NOMO-1 (cell line): ENCODE data around the gene PERM1.
"Not testable (repeated sequence)": the region's sequence is repeated elsewhere in the genome, so short reads cannot be mapped to it uniquely, and the experiment has no call there.

ENCODE experiments used
- DNase-seq, 2 experiments: peaks; one replicate each; lab custom pipeline; 2025; ENCODE audit not compliant: unreplicated experiment in 2 of 2; lab: John Stamatoyannopoulos, UW

Gene PERM1, protein sequence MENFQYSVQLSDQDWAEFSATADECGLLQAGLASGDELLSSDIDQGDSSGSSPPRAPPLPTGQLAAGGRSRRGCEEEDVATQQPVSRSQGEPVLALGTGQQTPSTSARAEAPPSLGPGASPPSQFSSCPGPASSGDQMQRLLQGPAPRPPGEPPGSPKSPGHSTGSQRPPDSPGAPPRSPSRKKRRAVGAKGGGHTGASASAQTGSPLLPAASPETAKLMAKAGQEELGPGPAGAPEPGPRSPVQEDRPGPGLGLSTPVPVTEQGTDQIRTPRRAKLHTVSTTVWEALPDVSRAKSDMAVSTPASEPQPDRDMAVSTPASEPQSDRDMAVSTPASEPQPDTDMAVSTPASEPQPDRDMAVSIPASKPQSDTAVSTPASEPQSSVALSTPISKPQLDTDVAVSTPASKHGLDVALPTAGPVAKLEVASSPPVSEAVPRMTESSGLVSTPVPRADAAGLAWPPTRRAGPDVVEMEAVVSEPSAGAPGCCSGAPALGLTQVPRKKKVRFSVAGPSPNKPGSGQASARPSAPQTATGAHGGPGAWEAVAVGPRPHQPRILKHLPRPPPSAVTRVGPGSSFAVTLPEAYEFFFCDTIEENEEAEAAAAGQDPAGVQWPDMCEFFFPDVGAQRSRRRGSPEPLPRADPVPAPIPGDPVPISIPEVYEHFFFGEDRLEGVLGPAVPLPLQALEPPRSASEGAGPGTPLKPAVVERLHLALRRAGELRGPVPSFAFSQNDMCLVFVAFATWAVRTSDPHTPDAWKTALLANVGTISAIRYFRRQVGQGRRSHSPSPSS

DNA sequence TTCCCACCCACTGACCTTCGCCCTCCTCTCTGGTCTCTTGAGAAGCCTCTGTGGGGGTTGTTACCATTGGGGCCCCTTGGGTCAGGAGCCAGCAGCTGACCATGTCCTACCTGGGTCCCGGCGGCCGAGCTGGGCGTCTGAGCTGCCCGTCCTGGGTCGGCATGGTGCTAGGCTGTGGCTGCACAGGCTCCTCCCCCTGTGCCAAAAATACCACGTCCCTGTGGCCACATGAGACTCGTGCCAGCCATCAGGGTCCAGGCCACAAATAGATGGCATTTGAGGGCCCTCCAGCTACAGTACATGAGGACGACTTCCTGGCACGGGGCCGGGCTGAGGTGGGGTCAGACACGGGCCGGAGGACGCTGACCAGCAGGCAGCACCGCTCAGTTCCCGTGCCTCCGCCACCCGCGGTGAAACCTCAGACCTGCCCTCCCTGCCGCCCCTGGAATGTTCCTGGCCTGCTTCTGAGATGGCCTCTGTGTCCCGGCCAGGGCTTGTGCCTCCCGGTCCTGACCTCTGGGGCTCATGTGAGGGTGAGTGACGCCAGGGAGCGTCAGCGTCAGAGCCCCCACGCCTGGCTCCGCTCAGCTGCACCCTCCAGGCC lies at the start of gene PERM1:
Gene PERM1 (minus strand): TSS at position 139 of the 604 bp plus-strand sequence. CDS start 1,064 bp downstream, outside the sequence.
- DNase-seq: no peak

DNA sequence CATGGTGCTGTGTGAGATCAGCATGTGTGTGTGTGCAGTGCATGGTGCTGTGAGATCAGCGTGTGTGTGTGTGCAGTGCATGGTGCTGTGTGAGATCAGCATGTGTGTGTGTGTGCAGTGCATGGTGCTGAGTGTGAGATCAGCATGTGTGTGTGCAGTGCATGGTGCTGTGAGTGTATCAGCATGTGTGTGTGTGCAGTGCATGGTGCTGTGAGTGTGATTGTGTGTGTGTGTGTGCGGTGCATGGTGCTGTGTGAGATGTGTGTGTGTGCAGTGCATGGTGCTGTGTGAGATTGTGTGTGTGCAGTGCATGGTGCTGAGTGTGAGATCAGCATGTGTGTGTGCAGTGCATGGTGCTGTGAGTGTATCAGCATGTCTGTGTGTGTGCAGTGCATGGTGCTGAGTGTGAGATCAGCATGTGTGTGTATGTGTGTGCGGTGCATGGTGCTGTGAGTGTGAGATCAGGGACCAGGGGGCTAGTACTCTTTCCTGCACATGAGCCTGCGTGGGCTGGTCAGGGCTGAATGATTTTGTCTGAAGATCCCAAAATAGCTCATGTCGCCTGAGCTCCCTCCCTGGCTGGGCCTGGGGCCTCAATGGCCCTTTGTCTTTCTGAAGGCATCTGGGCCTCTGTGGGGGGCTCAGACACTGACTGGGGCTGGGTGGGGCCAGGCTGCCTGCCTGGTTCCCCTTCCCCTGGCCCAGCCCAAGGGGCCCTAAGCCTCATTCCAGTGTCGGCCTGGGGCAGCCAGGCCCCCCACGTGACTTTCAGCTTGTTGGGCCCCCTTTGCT lies 49.2 kb upstream of the PERM1 start:
- not testable (repeated sequence) for DNase-seq

DNA sequence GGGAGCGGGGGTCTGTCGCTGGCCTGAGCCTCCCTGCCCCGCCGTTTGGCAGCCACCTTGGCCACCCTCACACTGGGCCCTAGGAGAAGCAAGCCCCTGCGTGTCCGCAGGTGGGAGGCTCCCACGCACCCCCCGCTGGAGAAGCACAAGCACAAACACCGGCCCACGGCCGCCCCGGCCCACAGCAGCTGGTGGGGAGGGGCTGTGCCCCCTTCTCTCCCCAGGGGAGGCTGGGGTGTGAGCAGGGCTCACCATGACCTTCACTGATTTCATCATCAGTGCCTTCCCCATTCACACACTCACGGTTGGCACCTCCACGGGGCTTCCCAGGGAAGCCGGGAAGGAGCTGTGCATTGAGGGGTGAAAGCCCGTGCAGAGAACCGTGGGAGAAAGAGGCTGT lies 45.9 kb upstream of the PERM1 start:
- no peak for DNase-seq

DNA sequence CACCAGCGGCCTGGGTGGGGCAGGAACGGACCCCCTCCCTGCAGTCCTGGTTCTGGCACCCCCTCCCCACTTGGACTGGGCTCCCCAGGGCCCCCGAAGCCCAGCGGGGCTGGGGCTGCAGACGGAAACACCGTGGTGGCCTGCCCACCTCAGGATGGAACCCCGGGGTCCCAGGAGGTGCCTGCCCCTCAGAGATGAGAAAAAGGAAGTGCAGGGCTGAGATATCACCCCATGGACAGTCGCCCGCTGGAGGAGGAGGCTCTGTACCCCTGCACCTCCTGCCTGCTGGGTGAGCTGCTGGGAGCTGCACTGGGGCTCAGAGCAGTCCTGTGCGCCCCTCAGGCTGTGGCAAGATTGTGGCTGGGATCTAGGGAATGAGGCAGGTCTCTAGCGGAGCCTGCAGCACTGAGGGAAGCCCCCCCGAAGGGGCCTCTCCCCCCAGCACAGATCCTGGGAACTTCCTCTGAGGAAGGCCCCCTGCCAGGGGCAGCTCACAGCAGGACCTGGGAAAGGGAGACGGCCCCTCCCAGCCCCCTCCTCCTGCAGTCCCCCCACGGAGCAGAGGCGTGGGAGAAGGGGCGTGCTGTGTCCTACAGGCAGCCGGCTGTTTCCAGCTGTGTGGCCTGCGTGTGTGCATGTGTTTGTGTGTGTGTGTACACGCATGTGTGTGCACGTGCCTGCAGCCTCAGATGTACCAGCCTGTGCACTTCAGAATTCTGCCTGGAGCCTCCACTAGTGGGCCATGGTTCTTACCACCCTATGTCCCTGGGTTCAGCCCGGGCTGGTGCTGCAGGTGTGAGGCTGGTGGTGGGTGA lies 44.9 kb upstream of the PERM1 start:
- DNase-seq: no peak

DNA sequence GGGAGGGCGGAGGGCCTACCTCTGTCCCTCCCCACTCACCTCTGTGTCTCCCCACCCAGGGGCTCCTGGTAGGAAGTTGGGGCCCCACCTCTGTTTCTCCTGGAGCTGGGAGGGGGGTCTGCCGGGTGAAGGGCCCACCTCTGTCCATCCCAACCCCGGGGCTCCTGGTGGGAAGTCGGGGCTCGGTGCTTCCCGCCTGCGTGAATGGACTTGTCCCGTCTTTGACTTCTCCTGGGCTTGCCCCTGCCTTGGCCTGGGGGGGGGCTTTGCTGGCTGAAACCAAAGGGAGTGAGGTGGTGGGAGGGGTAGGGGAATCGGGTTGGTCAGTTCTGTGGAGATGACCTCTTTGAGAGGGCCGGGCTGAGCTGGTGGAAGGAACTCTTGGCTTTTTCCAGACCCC lies 43.8 kb upstream of the PERM1 start:
- DNase-seq: no peak

DNA sequence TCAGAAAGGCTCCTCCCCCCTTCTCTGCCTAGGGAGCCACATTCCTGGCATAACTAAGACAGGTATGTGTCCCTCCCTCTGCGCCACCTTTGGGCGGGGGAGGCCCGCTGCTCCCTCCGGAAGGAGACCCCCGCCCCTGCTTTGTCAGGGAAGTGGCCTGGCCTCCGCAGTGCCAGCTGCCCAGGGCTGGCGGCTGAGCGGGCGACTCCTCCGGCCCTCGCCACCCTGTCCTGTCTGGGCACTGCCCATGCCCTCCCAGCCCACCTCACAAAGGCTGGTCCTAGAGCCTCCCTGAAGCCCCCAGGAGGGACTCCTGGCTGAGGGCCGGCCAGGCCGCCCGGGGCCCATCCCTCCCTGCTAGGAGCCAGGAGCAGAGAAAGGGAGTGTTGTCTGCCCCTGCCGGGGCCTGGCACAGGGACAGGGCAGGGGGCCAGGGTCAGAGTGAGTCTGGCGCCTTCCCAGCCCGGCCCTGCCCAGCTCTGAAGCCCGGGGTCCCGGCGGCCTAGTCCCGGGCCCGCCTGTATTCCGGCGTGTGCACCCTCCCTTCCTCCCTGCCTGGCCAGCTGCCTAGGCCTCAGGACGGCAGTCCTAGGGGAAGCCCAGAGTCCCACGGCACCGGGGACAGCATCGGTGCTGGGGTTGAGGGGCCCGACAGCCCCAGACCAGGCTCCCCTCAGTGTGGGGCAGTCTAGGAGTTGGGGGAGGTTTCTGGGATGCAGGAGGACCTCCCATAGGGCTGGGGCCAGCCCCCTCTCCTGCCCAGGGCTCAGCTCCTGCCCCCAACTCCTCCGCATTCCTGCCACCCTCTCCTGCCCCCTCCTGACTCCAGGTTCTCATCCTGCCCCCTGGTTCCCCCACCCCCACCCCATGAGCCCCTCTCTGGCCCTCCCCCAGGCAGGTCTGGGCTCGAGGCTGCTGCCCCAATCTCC lies 43.1 kb upstream of the PERM1 start:
- DNase-seq: no peak

DNA sequence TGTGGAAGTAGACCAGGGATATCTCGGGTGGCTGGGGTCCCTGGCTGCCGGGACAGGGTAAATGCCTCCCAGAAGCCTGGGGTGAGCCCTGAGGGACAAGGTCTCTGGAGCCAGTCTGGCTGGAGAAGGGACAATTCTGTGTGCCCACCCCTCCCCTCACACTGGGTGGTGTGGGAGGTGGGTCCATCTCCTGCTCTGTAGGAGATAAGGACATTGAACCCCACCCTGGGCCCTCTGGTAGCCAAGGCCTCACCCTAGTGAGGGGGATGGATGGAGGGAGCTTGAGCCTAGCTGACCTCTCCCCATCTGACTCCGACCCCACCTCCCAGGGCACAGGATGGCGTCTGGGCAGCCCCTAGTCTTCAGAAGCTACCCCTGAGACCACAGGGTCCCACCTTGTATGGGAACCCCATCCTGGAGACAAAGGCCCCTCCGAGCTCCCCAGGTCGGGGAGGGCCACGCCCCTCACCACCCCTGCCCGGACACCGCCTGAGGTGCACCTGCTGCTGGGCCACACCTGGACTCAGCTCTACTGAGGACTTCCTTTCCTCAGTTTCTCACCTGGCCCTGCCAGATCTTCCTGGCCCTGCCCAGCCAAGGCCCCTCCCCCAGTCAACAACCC lies 42.4 kb upstream of the PERM1 start:
- DNase-seq: no peak

DNA sequence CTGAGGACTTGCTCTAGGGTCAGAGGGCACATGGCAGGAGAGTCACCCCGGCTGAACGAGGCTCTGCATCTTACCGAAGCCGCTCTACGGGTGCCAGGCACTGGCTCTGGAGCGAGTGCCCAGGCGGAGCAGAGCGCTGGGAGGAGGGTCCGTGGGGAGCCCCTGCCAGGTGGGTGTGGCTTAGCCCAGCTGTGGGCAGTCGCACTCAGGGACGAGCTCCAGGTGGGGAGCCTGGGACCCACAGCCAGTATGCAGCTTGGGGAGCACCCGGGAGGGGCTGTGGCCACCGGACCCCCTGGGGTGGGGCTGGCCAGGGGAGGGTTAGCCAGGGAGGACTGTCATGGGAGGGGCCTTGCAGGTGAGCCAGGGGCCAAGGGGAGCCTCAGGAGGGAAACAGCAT lies 41.8 kb upstream of the PERM1 start:
- DNase-seq: no peak

DNA sequence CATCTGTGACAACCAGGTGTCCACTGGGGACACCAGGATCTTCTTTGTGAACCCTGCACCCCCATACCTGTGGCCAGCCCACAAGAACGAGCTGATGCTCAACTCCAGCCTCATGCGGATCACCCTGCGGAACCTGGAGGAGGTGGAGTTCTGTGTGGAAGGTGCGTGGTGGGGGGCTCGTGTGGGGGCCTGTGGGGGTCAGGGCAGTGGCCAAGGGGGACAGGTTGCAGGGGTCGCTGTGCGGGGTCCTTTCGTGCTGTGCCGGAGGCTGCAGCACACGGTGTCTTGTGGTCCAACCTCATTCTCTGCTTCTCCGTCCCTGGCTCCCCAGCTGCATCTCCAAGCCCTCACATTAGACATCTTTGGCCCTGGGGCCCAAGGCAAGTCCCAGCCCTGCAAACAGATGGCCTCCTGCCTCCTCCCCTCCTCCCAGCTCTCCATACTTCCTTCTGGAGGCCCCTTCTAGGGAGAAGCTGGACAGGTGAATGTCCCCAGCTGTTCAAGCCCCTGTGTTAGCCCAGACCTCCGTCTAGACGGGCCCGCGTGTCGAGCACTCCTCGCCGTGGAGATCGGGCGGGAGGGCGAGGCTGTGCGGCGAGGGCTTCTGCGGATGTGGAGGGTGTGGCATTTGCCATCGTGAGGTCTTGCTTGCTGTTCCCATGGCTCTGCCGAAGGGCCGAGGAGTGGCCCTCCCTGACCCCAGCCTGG lies 40.6 kb upstream of the PERM1 start:
- no peak for DNase-seq

DNA sequence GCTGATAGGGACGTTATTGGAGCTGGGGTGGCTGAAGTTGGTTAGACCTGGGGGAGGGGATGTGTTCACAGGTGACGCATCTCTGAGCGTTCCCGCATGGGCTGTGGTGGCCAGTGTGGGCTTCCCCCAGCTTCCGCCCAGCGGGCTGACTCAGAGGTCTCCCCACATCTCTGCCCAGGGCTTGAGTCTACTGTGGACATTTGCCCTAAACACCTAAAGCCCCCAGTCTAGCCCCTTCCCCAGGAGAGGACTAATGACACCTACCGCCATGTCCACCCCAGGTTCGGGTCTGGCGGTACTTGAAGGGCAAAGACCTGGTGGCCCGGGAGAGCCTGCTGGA lies 40.0 kb upstream of the PERM1 start:
- DNase-seq: no peak

DNA sequence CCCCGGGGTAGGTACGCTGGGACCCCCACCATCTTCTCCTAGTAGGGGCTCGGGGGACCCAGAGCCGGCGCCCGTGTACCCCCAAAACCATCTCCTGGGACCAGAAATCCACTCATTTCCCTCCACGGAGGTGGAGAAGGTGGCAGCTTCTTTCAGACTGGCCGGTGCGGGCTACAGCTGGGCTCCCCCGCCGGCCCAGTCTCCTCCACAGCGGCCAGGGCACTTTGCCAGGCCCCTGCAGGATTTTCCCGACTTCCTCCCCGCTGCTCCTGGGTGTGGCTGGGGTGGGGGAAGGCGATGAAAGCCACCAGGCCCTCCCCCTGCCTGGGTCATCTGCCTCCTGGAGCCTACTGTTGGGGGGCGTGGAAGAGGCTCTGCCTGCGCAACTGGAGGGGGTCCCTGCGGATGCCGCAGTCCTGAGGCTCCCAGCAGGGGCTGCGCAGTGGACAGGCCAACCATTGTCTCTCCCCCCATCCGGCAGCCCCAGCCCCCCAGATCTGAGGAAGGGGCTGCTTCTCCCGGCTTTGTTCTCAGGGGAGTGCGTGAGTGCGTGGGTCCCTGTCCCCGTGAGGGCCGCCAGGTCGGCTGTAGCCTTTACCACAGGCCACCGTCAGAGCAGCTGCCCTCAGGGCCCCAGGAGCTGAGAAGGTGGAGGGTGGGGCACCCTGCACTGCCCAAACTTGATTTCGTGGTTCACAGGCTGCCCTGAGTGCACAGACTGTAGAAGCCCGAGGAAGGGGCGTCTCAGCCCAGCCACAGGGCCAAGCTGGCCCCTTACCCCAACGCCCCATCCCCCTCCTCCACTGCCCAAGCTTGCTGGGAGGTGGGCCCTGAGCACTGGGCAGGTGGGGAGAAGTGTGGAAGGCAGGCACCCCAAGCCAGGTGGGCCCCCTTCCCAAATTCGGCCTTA lies 39.4 kb upstream of the PERM1 start:
- no peak for DNase-seq

DNA sequence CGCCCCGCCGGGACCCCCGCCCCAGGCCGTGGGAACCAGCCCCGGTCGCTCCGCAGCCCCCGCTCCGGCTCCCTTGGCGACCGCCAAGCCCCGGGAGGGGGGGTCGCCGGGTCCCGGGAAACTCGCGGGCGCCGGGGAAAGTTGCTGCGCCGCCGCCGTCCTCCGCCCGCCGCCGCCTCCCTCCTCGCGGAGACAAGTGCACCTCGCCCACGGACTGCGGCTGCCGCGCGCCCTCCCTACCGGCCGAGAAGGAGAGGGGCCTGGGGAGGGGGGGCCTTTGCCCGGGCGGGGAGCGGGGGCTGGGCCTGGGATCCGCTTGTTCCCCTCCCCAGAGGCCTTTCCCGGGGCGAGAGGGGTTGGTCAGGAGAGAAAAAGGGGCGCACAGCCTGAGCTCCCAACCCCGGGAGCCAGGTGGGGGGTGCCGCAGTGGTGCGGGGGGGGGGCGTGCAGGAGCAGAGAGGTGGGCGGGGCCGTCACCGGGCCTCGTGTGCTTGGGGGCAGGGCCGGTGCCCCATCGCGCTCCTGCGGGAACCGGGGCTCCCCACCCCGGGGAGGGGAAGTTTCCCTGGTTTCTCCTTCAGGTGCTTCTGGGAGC lies 38.6 kb upstream of the PERM1 start:
- no peak for DNase-seq

DNA sequence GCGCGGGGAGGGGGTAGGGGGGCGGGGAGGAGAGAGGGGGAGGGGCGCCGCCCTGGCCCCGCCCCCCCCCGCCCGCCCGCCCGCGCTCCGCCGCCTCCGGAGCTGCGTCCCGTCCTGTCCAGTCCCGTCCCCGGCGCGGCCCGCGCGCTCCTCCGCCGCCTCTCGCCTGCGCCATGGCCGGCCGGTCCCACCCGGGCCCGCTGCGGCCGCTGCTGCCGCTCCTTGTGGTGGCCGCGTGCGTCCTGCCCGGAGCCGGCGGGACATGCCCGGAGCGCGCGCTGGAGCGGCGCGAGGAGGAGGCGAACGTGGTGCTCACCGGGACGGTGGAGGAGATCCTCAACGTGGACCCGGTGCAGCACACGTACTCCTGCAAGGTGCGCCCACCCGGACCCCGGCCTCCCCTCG lies 38.1 kb upstream of the PERM1 start, which contains the start of gene AGRN:
Gene AGRN (plus strand): TSS at position 121 of the 405 bp plus-strand sequence. CDS start 53 bp downstream, at position 174.
- DNase-seq: no peak

DNA sequence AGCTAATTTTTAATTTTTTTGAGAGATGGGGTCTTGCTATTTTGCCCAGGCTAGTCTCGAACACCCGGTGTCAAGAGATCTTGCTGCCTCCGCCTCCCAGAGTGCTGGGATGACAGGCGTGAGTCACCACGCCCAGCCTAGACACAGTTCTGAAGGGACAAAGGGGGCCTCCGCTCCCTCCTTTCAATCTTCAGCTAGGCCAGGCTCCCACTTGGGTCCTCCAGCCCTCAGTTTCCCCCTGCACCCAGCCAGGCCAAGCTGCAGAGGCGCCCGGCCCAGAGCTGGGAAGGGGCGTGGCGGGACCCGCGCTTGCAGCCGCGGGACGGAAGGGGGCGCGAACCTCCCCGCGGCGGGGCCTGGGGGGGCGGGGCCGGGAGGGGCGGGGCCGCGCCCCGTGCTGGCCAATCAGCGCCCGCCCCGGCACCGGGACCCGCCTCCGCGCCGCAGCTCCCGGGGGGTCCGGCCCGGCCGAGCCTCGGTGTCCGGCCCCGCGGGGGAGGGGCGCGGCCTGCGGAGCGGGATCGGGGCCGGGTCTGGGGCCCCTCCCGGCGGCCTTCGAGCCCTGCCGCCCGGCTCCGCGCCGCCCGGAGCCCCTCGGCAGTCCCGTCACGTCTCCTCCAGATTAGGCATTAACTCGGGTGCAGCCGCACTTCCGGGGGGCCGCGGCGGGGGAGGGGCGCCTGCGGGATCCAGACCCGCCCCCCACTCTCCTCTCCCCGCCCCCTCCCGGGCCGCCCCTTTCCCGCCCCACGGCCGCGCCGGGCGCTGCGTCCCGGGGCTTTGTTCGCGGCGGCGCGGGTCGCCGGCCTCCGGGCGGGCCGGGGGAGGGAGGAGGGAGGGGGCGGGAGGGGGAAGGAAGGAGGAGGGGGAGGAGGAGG lies 37.5 kb upstream of the PERM1 start:
- peak; percentile 59 to 80 for DNase-seq

DNA sequence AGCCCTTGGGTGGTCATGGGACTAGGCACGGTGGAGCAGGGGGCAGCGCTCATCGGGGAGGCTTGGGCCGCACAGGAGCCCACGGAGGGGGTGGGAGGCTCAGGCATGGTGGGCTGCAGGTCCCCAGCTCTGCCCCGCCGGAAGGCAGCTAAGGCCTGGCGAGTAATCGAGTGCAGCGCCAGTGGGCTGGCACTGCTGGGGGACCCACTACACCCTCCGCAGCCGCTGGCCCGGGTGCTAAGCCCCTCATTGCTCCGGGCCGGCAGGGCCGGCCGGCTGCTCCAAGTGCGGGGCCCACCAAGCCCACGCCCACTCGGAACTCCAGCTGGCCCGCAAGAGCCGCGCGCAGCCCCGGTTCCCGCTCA lies 36.4 kb upstream of the PERM1 start:
- DNase-seq: not testable (repeated sequence)
